ENCODE data around the gene KCNN1.
"Not testable (repeated sequence)": the region's sequence is repeated elsewhere in the genome, so short reads cannot be mapped to it uniquely, and the experiment has no call there.

Gene KCNN1

DNA sequence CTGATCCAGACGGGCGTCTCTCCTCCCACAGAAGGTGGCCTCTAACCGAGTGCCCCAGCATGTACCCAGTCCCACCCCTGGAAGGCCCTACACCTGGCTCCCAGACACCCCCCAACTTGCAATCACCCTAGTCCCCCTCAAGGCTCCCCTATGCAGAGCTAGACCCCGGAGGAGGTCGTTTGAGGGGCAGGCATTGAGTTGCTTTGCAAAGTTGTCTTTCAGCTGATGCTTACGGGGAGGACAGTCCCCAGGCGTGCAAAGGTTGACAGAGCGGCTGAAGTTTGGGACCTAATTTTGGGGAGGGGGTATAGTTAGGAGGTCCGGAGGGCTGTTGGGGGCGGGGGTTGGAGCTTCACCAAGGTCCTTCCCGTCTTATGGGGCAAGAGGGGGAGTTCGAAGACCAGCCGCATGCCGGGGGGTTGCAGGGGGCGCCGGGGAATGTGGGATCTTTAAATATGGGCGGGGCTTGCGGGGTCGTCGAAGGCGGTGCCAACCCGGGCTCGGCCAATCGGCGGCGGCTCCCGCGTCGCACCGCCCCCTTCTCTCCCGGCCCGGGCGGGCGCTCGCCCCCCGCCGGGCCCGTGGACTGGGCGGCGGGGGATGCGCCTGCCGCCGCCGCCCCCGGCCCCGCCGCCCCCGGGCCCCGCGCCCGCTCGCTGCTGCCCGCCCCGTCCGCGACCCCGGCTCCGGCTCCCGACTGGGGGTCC is at the start of gene KCNN1:
Gene KCNN1, plus strand, starts transcription at position 558 of the 707 bp plus-strand sequence. CDS start 6,782 bp downstream, outside the sequence.
- no peak for FAIRE-seq

DNA sequence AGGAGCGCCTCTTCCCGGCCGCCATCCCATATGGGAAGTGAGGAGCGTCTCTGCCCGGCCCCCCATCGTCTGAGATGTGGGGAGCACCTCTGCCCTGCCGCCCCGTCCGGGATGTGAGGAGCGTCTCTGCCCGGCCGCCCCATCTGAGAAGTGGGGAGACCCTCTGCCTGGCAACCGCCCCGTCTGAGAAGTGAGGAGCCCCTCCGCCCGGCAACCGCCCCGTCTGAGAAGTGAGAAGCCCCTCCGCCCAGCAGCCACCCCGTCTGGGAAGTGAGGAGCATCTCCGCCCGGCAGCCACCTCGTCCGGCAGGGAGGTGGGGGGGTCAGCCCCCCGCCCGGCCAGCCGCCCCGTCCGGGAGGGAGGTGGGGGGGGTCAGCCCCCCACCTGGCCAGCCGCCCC is 48.8 kb upstream of the KCNN1 start:
- FAIRE-seq = not testable (repeated sequence)

DNA sequence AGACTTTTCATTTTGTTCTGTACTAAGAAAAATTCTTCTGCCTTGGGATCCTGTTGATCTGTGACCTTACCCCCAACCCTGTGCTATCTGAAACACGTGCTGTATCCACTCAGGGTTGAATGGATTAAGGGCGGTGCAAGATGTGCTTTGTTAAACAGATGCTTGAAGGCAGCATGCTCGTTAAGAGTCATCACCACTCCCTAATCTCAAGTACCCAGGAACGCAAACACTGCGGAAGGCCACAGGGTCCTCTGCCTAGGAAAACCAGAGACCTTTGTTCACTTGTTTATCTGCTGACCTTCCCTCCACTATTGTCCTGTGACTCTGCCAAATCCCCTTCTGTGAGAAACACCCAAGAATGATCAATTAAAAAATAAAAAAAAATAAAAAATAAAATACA is 47.8 kb upstream of the KCNN1 start:
- FAIRE-seq = not testable (repeated sequence)

- FAIRE-seq = no peak
Measured at GRCh38 chr19:17920527-17920926, 46.4 kb upstream of the KCNN1 start.

GRCh38 chr19:17922138-17922537 is 44.8 kb upstream of the KCNN1 start:
- no peak for FAIRE-seq

DNA sequence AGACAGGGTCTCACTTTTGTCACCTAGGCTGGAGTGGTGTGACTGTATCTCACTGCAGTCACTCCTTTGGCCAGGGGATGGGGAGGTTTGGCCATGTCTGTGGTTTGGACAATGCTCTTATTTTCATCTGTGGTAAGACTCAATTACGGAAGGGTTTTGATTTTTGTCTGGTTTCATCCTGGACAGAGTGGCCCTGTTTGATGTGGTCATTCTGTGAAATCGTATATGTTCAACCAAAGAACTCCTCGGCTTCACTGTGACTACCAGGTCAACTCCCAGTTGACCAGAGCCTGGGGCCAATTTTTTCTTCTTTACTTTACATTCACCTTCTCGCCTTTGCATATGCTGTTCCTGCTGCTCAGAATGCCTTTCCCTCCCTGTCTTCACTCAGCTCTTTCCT is 40.9 kb upstream of the KCNN1 start:
- no peak for FAIRE-seq

DNA sequence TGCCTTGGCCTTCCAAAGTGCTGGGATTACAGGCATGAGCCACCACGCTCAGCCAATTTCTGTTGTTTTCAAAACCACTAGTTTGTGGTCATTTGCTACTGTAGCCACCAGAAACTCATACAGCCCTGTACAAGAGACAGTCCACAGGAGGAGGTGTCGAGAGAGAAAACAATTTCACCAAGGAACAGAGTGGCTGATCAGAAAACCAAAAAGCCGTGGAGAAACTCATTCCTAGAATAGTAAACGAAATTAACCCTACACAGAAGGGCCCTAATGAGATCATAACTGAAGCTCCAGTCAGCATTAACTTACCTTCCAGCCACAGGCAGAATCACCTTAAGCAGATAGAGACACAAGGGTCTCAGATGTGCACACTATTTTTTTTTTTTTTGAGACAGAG is 37.9 kb upstream of the KCNN1 start:
- FAIRE-seq = no peak

DNA sequence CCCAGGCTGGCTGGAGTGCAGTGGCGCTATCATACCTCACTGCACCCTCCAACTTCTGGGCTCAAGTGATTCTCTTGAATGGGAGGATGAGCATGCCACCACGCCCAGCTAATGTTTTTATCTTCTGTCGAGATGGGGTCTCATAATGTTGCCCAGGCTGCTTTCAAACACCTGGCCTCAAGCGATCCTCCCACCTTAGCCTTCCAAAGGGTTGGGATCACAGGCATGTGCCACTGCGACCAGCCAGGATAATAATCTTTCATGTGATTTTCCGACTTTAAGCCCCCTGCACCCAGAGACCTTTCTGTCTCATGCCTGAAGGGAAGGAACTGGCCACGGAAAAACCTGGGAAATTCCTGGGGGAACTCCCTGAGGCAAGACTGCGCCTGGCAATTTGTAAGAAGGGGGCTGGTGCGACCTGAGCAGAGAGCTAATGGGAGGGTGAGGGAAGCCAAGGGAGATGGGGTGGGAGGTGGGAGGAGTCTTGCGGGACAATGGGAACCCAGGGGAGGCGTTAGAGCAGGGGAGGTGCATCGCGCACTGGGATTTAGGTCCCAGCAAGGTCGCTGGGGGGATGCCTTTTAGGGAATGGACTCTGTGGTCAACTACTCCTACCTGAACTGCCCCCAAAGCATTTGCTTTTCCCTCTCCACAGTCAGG is 35.2 kb upstream of the KCNN1 start:
- FAIRE-seq = no peak

DNA sequence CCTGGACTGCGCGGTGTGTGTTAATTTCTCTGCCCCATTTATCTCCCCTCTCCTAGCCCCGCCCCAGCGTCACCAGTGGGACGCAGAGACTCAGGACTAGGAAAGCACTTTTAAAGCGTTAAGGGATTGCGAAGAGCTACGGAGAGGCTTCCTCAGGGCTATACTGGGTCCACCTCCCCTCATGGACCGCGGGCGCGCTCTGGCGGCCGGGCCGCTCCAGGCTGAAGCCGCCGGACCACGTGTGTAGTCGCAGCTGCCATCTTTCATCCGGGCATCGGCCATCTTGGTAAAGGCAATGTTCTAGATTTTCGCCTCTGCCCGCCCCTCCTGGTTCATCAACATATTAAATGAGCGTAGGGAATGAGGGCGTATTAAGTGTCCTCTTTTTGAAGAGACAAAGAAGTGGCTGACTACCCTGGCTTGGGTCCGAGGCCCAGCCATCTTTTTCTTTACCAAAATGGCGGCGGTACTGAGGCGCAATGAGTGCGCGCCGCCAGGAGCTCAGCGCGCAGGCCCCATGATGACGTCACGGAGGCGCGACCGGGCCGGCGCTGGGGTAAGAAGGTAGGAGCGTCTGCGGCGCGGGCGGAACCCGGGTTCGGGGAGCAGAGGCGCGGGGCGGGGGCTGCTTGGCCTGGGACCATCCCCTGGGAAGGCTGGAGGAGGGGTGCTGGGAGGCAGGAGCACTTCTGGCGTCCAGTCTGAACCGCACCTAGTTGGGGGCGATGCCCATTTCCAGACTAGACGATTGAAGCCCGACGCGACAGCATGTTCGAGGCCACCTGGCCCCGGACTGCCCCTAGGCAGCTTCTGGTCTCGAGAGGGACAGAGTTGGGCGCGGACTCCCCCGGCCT is 34.2 kb upstream of the KCNN1 start, which contains the start of gene CCDC124:
Gene CCDC124, plus strand, starts transcription at position 531 of the 854 bp plus-strand sequence. CDS start 3,406 bp downstream, outside the sequence.
- FAIRE-seq = no peak

DNA sequence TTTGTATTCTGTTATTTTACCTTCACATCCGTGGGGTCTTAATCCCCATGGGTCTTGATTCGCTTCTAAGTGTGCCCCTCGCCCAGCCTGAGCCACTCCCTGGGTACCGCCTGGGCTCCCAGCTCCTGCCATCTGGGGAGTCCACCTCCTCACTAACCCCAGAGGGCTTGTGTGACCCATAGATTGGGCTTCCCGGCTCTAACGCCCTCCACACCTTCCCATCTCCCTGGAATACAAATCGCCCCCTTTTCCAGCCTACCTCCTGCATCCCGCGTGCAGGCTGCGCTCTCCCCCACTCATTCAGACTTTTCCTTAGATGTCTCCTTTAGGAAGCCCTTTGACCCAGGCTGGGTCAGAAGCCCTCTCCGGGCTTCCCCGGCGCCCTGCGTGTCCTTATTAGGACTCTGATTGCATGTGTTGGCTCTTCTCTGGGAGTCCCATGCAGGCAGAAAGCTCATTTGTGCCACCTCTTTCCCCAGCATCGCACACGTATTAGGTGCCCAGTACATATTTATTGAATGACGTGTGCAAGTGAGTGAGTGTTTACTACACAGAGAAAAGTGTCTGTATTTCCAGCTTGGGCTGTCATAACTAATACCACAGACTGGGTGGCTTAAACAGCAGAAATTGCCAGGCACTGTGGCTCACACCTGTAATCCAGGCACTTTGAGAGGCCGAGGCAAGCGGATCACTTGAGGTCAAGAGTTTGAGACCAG is 33.3 kb upstream of the KCNN1 start:
- FAIRE-seq = no peak

GRCh38 chr19:17936379-17936778 is 30.5 kb upstream of the KCNN1 start:
- FAIRE-seq = no peak

- no peak for FAIRE-seq
Measured at GRCh38 chr19:17937371-17937900, 29.5 kb upstream of the KCNN1 start.

- no peak for FAIRE-seq
Measured at GRCh38 chr19:17938092-17938845, 28.6 kb upstream of the KCNN1 start.

- FAIRE-seq = no peak
Measured at GRCh38 chr19:17942181-17942580, 24.7 kb upstream of the KCNN1 start.

- no peak for FAIRE-seq
Measured at GRCh38 chr19:17942582-17943273, 24.2 kb upstream of the KCNN1 start.

GRCh38 chr19:17943274-17944221 is 23.4 kb upstream of the KCNN1 start:
- FAIRE-seq = no peak

DNA sequence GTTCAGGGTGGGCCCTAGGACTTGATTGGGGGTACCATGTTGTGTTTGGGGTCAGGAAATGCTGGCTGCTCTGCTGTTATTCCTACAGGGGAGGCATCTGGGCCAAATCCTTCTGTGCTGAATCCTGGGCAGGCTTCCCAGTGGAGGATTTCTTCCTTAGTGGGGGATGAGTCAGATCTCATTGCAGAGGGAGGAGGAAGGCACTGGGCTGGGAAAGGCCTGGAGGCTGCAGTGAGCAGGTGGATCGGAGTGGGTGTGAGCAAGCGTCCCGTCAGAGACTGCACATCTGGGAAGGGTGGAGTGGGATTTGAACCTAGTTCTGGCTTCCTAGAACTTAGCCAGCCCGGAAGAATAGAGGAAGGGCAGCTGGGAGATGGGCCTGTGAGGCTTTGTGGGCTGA is 22.6 kb upstream of the KCNN1 start:
- FAIRE-seq = no peak

DNA sequence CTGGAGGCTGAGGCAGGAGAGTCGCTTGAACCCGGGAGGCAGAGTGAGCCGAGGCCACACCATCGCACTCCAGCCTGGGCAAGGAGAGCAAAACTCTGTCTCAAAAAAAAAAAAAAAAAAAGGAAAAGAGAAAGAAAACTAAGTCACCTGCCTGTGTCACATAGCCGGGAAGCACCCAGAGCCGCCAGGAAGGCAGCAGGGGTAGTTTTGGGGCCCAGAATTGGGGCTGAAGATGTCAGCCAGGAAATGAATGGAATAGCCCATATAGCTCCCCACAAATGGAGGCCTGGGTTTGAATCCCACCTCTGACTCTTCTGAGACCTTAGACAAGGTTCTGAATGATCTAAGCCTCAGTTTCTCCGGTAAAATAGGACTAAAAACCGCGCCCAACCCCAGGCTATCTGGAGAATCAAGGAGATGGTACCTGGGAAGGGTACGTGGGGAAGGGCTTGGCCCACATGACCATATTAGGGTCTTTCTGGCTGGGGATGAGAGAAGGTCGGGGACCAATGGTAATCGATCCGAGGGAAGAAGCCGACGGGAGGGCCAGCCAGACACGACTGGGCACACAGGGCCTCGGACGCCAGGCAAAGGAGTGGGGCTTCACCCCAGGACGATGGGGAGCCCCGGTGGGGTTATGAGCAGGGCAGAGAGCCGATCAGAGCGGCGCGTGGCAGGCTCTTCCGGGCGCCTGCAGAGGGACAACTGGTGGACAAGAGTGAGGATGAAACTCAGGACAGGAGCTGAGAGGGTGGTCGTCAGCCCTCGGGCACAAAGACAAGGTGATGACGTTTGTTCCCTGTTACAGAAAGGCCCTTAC is 19.7 kb upstream of the KCNN1 start:
- no peak for FAIRE-seq

Measured in colon (tissue), 2 donors.